Fibroblast of skin of right biceps (primary cell): Measurements from ENCODE around the gene MIPEP.
"Not testable (repeated sequence)": the region's sequence is repeated elsewhere in the genome, so short reads cannot be mapped to it uniquely, and the experiment has no call there.

ENCODE experiments used
- DNase-seq: peaks from one replicate; pipeline ENCODE4 v3.0.0-alpha.2; 2013

MIPEP gene

GRCh38 chr13:23888658-23889614 lies at the start of gene MIPEP:
Gene MIPEP, minus strand, starts transcription at chr13:23889400. Its CDS starts 80 bp downstream, at chr13:23889320.
- DNase-seq: peak; percentile 97

GRCh38 chr13:23934520-23934919 lies 45.3 kb upstream of the MIPEP start:
- peak; percentile 43 for DNase-seq

GRCh38 chr13:23928985-23929384 lies 39.8 kb upstream of the MIPEP start:
- DNase-seq: peak; percentile 93

GRCh38 chr13:23923031-23923430 lies 33.8 kb upstream of the MIPEP start:
- DNase-seq: no peak

- DNase-seq: peak; percentile 33
Measured at GRCh38 chr13:23922005-23922932, 33.1 kb upstream of the MIPEP start.

GRCh38 chr13:23921451-23921888 lies 32.3 kb upstream of the MIPEP start:
- peak; percentile 71 for DNase-seq

- DNase-seq: no peak
Measured at GRCh38 chr13:23919006-23919405, 29.8 kb upstream of the MIPEP start.

GRCh38 chr13:23918208-23918607 lies 29.0 kb upstream of the MIPEP start:
- DNase-seq: peak; percentile 80

- DNase-seq: no peak
Measured at GRCh38 chr13:23915308-23915707, 26.1 kb upstream of the MIPEP start.

- no peak for DNase-seq
Measured at GRCh38 chr13:23912469-23912868, 23.3 kb upstream of the MIPEP start.

- DNase-seq: no peak
Measured at GRCh38 chr13:23909606-23910005, 20.4 kb upstream of the MIPEP start.

- no peak for DNase-seq
Measured at GRCh38 chr13:23905766-23906165, 16.6 kb upstream of the MIPEP start.

- no peak for DNase-seq
Measured at GRCh38 chr13:23903906-23904280, 14.7 kb upstream of the MIPEP start.

GRCh38 chr13:23902975-23903905 lies 14.0 kb upstream of the MIPEP start:
- no peak for DNase-seq

- peak; percentile 77 for DNase-seq
Measured at GRCh38 chr13:23901365-23901764, 12.2 kb upstream of the MIPEP start.

GRCh38 chr13:23899555-23899954 lies 10.4 kb upstream of the MIPEP start:
- peak; percentile 70 for DNase-seq

GRCh38 chr13:23898101-23898500 lies 8.9 kb upstream of the MIPEP start:
- DNase-seq: peak; percentile 71

GRCh38 chr13:23897452-23897919 lies 8.3 kb upstream of the MIPEP start, which contains the start of gene C1QTNF9B:
Gene C1QTNF9B, minus strand, starts transcription at chr13:23897502.
- not testable (repeated sequence) for DNase-seq

GRCh38 chr13:23894746-23895145 lies 5.5 kb upstream of the MIPEP start:
- DNase-seq: not testable (repeated sequence)

- DNase-seq: not testable (repeated sequence)
Measured at GRCh38 chr13:23893791-23894190, 4.6 kb upstream of the MIPEP start.

GRCh38 chr13:23889615-23890607 lies 711 bp upstream of the MIPEP start:
- DNase-seq: peak; percentile 28
